Measurements from ENCODE around the gene PLEKHM2. TPM values are rescaled to one million over a fixed set of nuclear protein-coding genes. Genes with fewer than 3 reads are reported as not detected.

PLEKHM2 gene
- total and polyA plus RNA-seq, 9 donors: 22.1 to 81.8 (median 50.1) TPM

- no peaks in the 10 kb centered on the region for H3K9me3 ChIP-seq
- WGBS, 3 donors: 93 to 98% (median 95%) methylated on average over 6 of the region's 6 CpGs
- no peaks in the 10 kb centered on the region for H3K27me3 ChIP-seq
- no peak for DNase-seq
- H3K27ac ChIP-seq: no peak overlapping the region
- H3K4me3 ChIP-seq: no peak overlapping the region
- H3K36me3 ChIP-seq: no peaks in the 10 kb centered on the region
- TF ChIP-seq POLR2A (IDR thresholded peaks at IDR 0.05) (no peak), CTCF (IDR thresholded peaks at IDR 0.05) (no peak), EP300 (IDR thresholded peaks at IDR 0.05) (no peak)
- intact Hi-C loops (cut with DNase I): no loop called here
- H3K4me1 ChIP-seq (ENCODE audit: insufficient read depth): peaks cover 6% of the 10 kb centered on the region
Observed at GRCh38 chr1:15690317-15690716, 6.2 kb downstream of the PLEKHM2 start.

- H3K9me3 ChIP-seq: no peaks in the 10 kb centered on the region
- H3K27ac ChIP-seq: no peak overlapping the region
- peak in 4 of 5 donors; percentile 37 to 50 (median 46) for DNase-seq
- peaks cover 5% of the 10 kb centered on the region for H3K4me1 ChIP-seq (ENCODE audit: insufficient read depth)
- TF ChIP-seq CTCF (IDR thresholded peaks at IDR 0.05) (no peak), EP300 (IDR thresholded peaks at IDR 0.05) (no peak), POLR2A (IDR thresholded peaks at IDR 0.05) (no peak)
- H3K27me3 ChIP-seq: no peaks in the 10 kb centered on the region
- H3K4me3 ChIP-seq: no peak overlapping the region
- 19 to 27% (median 25%) methylated on average over 11 of the region's 11 CpGs for WGBS, 3 donors
- H3K36me3 ChIP-seq: no peaks in the 10 kb centered on the region
- intact Hi-C loops (cut with DNase I): no loop called here
Observed at GRCh38 chr1:15691434-15692032, 7.4 kb downstream of the PLEKHM2 start.

GRCh38 chr1:15692121-15692682 is 8.1 kb downstream of the PLEKHM2 start:
- H3K4me3 ChIP-seq: no peak overlapping the region
- H3K27me3 ChIP-seq: no peaks in the 10 kb centered on the region
- H3K36me3 ChIP-seq: no peaks in the 10 kb centered on the region
- H3K4me1 ChIP-seq (ENCODE audit: insufficient read depth): peaks cover 5% of the 10 kb centered on the region
- DNase-seq: no peak
- WGBS, 3 donors: 62 to 71% (median 68%) methylated on average over 5 of the region's 5 CpGs
- no peaks in the 10 kb centered on the region for H3K9me3 ChIP-seq
- no peak for TF ChIP-seq POLR2A (IDR thresholded peaks at IDR 0.05)
- no peak for TF ChIP-seq CTCF (IDR thresholded peaks at IDR 0.05)
- no peak for TF ChIP-seq EP300 (IDR thresholded peaks at IDR 0.05)
- intact Hi-C loops (cut with DNase I): no loop called here
- no peak overlapping the region for H3K27ac ChIP-seq

- WGBS, 3 donors: 80 to 88% (median 83%) methylated on average over 5 of the region's 5 CpGs
- Histone ChIP-seq H3K9me3 (no peaks in the 10 kb centered on the region), H3K27me3 (no peaks in the 10 kb centered on the region), H3K4me1 (ENCODE audit: insufficient read depth) (peaks cover 3% of the 10 kb centered on the region), H3K27ac (no peak overlapping the region), H3K36me3 (no peaks in the 10 kb centered on the region), H3K4me3 (no peak overlapping the region)
- DNase-seq: no peak
- intact Hi-C loops (cut with DNase I): no loop called here
- TF ChIP-seq POLR2A (IDR thresholded peaks at IDR 0.05) (no peak), CTCF (IDR thresholded peaks at IDR 0.05) (no peak), EP300 (IDR thresholded peaks at IDR 0.05) (no peak)
Observed at GRCh38 chr1:15693371-15693770, 9.3 kb downstream of the PLEKHM2 start.

Data from ovary (tissue), 9 donors.